Measurements from ENCODE around the gene ARAP1.

DNA sequence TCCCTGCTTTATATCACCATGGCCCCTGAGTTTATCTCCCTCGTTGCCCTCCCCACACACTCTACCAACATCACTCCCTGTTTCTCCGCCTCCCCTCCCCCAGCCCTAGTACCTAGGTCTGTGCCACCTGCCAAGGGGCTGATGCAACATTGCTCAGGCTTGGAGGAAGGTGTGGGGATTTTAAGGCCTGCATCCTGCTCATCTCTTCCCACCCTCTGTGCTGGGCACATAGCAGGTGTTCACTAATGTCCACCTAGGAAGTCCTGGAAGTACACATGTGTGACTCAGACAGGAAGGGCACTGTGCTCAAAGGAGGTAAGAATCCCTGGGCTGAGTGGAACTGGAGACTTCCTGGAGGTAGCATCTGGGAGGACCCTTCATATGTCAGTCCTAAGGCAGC lies 115.0 kb downstream of the ARAP1 start:
- TF ChIP-seq, protein P1, sequence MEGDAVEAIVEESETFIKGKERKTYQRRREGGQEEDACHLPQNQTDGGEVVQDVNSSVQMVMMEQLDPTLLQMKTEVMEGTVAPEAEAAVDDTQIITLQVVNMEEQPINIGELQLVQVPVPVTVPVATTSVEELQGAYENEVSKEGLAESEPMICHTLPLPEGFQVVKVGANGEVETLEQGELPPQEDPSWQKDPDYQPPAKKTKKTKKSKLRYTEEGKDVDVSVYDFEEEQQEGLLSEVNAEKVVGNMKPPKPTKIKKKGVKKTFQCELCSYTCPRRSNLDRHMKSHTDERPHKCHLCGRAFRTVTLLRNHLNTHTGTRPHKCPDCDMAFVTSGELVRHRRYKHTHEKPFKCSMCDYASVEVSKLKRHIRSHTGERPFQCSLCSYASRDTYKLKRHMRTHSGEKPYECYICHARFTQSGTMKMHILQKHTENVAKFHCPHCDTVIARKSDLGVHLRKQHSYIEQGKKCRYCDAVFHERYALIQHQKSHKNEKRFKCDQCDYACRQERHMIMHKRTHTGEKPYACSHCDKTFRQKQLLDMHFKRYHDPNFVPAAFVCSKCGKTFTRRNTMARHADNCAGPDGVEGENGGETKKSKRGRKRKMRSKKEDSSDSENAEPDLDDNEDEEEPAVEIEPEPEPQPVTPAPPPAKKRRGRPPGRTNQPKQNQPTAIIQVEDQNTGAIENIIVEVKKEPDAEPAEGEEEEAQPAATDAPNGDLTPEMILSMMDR (conservative IDR thresholded peaks at IDR 0.05; ENCODE audit: low read depth, low read length): no peak
- no peak for TF ChIP-seq EZH2phosphoT487 (IDR thresholded peaks at IDR 0.05; ENCODE audit: borderline replicate concordance, low read length)

All from PC-3 (cell line).